22Rv1 (cell line): ENCODE data around the gene SLC12A2.

Source experiments
- H3K27ac ChIP-seq: fragments of 450-650 bp; 2 replicates; pipeline ENCODE4 v1.5.1; 2017
- CTCF ChIP-seq: fragments of 450-650 bp; IDR thresholded peaks from 2 replicates; pipeline ENCODE4 v1.5.1; 2017; ENCODE audit warnings: mild to moderate bottlenecking
- ZFX ChIP-seq: fragments of 450-650 bp; IDR thresholded peaks from 2 replicates; pipeline ENCODE4 v1.6.1; 2017; ENCODE audit warnings: antibody characterized with exemption, borderline replicate concordance

SLC12A2 gene

GRCh38 chr5:128216860-128217531 lies 133.4 kb downstream of the SLC12A2 start:
- H3K27ac ChIP-seq: no peak overlapping the region
- TF ChIP-seq CTCF: no peak
- TF ChIP-seq ZFX: no peak

GRCh38 chr5:128220841-128221240 lies 137.3 kb downstream of the SLC12A2 start:
- no peak overlapping the region for H3K27ac ChIP-seq
- no peak for TF ChIP-seq ZFX
- TF ChIP-seq CTCF: no peak

- H3K27ac ChIP-seq: no peak overlapping the region
- TF ChIP-seq ZFX (no peak), CTCF (no peak)
Observed at GRCh38 chr5:128224336-128224735, 140.8 kb downstream of the SLC12A2 start.

GRCh38 chr5:128225245-128226030 lies 141.9 kb downstream of the SLC12A2 start:
- H3K27ac ChIP-seq: no peak overlapping the region
- TF ChIP-seq ZFX: no peak
- no peak for TF ChIP-seq CTCF

GRCh38 chr5:128228008-128228407 lies 144.4 kb downstream of the SLC12A2 start:
- TF ChIP-seq ZFX: no peak
- no peak for TF ChIP-seq CTCF
- H3K27ac ChIP-seq: no peak overlapping the region

GRCh38 chr5:128228521-128228920 lies 145.0 kb downstream of the SLC12A2 start:
- TF ChIP-seq CTCF (no peak), ZFX (no peak)
- H3K27ac ChIP-seq: no peak overlapping the region
